GM18870 (cell line): Measurements from ENCODE around the gene UBXN2A.
"Not testable (repeated sequence)": the region's sequence is repeated elsewhere in the genome, so short reads cannot be mapped to it uniquely, and the experiment has no call there.

Source experiments
- ATAC-seq: cut with Tn5 transposase; IDR thresholded peaks from one replicate; pipeline ENCODE4 v1.9.1; 2021; ENCODE audit warnings: moderate library complexity; ENCODE audit not compliant: unreplicated experiment

UBXN2A gene

GRCh38 chr2:23940718-23941620, 706 bp downstream of the UBXN2A start:
- ATAC-seq: peak; percentile 57

GRCh38 chr2:23941644-23942043, 1.4 kb downstream of the UBXN2A start:
- ATAC-seq: no peak

GRCh38 chr2:23943666-23944065, 3.4 kb downstream of the UBXN2A start:
- no peak for ATAC-seq

GRCh38 chr2:23944527-23944926, 4.3 kb downstream of the UBXN2A start:
- ATAC-seq: no peak

DNA sequence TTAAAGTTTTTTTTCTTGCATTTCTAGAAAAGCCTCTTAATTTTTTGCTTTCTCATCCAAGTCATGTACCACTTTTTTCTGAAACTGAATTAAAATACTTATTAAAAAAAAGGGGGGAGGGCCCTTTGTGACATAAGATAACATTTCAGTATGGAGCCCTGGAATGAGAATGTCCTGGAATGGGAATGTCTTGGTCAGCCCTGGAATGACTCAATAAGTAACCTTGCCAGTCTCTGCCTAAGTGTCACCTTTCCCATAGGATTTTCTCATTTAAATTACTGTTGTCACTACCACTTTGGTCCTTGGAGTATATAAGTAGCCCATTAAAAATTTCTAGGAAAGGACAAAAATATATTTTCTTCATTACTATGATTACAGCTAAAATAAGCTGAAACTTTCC, 4.7 kb downstream of the UBXN2A start:
- no peak for ATAC-seq

DNA sequence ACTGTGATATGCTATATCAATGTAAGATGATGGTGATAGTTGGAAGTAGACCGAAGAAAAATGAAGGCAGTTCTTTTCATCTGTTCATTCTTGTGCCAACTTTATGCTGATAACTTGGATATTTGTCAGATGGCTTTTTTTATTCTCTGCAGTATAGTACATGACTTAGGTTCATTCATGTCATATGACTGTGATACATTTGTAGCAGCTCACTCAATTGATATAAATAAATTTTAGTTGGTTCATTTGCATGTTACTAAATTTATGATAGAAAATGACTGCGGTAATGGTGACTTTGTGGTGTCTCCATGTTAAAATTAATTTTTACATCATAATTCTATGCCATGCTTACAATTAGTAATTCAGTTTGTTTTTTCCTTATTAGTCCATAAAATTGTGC, 7.1 kb downstream of the UBXN2A start:
- ATAC-seq: no peak

DNA sequence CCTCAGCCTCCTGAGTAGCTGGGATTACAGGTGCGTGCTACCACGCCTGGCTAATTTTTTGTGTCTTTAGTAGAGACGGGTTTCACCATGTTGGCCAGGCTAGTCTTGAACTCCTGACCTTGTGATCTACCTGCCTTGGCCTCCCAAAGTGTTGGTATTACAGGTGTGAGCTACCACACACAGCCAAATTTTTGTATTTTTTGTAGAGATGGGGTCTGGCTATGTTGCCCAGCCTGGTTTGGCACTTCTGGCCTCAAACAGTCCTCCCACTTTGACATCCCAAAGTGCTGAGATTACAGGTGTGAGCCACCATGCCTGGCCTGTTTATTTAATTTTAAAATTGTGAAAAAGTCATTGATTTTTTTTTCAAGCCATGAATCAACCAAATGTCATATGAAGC, 12.3 kb downstream of the UBXN2A start:
- ATAC-seq: not testable (repeated sequence)

DNA sequence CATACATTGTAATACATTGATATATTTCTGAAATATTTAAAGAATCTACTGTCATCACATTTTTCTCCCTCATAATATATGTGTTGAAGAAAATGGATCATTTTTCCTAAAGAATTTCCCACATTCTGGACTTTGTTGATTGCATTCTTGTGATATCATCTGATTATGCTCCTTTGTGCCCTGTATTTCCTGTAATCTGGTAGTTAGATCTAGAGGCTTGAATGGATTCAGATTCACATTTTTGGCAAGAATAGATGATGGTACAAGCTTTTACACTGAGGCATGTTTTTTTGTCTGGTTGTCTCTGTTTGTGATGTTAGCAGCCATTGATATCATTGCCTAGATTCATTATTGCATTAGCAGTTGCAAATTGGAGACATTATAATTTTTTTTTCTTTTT, 13.4 kb downstream of the UBXN2A start:
- ATAC-seq: no peak

DNA sequence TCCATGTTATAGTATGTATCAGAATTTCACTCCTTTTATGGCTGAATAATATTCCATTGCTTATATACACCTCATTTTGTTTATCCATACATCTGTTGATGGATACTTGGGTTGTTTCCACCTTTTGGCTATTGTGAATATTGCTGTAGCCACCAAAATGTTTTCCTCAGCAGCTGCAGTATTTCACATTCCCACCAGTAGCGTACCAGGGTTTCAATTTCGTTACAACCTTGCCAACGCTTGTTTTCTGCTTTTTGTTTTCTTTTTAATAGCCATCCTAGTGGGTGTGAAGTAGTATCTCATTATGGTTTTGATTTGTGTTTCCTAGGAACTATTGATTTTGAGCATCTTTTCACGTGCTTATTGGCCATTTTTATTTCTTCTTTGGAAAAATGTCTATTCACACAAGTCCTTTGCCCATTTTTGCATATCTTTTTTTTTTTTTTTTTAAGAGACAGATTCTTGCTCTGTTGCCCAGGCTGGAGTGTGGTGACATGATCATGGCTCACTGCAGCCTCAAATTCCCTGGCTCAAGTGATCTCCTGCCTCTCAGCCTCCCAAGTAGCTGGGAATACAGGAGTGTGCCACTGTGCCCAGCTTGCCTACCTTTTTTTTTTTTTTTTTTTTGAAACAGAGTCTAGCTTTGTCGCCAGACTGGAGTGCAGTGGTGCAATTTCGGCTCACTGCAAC, 14.2 kb downstream of the UBXN2A start:
- ATAC-seq: no peak

DNA sequence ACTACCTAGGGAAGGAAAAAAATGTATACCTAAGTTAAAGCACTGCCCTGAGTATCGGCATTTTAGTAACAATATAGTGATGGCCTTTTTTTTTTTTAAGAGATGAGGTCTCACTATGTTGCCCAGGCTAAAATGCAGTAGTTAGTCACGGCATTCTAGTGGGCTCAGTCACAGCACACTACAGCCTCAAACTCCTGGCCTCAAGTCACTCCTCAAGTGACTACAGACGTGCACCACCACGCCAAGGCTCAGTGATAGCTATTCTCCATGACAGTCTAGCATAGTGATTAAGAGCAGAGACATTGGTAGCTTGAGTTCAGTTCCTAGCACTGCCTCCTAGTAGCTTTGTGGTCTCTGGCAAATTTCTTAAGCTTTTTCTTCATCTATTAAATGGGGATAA, 27.6 kb downstream of the UBXN2A start:
- ATAC-seq: no peak

DNA sequence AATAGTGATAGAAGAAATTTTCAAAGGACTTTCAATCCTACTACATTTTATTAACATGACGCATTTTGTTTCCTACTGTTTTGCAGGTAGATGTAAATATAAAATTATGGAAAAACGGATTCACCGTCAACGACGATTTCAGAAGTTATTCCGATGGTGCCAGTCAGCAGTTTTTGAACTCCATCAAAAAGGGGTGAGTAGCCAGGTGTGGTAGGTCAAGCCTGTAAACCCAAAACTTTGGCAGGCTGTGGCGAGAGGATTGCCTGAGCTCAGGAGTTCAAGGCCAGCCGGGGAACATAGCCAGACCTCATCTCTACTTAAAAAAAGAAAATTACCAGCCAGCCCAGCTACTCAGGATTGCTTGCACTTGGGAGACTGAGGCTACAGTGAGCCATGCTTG, 36.6 kb downstream of the UBXN2A start:
- no peak for ATAC-seq

GRCh38 chr2:23988371-23988770, 48.1 kb downstream of the UBXN2A start:
- no peak for ATAC-seq

- no peak for ATAC-seq
These were observed 52.7 kb downstream of the UBXN2A start for GRCh38 chr2:23992931-23993330.

DNA sequence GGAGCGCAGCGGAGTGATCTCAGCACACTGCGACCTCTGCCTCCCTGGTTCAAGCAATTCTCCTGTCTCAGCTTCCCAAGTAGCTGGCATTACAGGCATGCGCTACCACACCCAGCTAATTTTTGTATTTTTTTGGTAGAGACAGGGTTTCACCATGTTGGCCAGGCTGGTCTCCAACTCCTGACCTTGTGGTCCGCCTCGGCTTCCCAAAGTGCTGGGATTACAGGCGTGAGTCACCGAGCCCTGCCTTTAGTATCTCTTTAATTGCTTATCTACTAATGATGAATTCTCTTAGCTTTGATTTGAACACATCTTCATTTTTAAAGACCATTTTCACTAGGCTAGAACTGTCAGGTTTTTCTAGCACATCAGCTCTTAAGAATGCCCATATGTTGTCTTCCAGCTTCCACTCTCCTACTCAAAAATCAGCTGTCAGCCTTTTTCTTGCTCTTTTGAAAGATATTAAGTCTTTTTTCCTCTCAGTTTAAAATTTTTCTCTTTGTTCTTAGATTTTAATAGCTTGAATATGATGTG, 53.5 kb downstream of the UBXN2A start:
- ATAC-seq: no peak

- ATAC-seq: no peak
These were observed 54.3 kb downstream of the UBXN2A start for GRCh38 chr2:23994567-23994966.

GRCh38 chr2:24007693-24008092, 67.4 kb downstream of the UBXN2A start:
- no peak for ATAC-seq

- no peak for ATAC-seq
These were observed 68.6 kb downstream of the UBXN2A start for GRCh38 chr2:24008672-24009366.

DNA sequence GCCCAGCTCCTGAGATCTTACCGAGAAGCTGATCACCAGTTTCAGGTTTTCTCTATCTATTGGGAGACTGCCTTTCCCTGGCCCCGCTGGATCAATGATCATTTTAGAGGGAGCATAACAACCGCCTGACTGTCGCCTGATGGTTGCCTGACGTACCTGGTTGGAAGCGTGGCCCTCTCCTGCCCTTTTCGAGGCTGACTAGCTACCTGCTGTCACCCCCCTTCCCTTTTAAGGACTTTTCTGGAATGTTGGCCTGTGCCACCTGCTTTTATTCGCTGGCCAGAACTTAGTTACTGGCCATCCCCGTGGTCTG, 69.1 kb downstream of the UBXN2A start:
- ATAC-seq: no peak

DNA sequence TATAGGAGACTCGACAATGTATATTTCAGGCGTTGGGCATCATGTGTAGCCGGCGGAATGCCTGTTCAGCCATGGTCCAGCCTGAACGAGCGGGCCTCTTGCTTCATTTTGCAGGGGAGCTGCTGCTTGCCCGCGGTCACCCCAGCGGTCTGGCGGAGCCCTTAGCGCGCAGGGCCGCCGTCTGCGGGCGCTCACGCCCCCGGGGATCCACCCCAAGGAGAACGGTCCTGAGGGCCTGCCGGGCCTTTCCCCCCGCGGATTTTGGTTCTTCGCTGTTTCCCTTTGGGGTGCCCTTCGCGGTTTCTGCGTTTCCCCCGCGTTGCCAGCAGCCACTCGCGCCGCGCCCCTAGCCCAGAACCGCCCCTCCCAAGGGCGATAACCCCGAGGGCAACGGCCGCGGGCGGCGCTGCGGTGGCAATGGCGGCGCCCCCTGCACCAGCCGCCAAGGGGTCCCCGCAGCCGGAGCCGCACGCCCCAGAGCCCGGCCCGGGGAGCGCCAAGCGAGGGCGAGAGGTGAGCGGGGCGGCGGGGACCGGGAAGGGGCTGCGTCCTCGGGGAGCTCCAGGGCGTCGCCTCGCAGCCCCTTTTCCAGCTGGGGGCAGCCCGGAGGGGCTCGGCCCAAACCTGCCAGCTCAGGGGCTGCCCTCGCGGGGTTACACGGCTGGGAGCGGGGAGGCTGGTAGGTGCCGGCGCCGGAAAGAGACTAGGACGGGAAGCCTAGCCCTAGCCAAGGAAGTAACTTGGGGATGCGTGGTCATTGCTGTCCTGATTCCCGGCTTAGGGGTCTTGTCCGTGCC, 69.6 kb downstream of the UBXN2A start, which contains the start of gene MFSD2B:
Gene MFSD2B (plus strand): TSS at position 406 of the 797 bp plus-strand sequence. CDS start 12 bp downstream, at position 418.
- ATAC-seq: no peak

GRCh38 chr2:24010477-24011249, 70.4 kb downstream of the UBXN2A start:
- ATAC-seq: no peak
